K562 (cell line): Measurements from ENCODE around the gene CALML6. TPM values are rescaled to one million over a fixed set of nuclear protein-coding genes. Genes with fewer than 3 reads are reported as not detected.

Source experiments
- ETS1 ChIP-seq: conservative IDR thresholded peaks from 2 replicates; pipeline ENCODE4 v1.6.1; 2011; ENCODE audit warnings: low read depth, mild to moderate bottlenecking, low read length; ENCODE audit not compliant: control insufficient read depth
- FOXM1 ChIP-seq, 2 experiments: fragments of 450-650 bp in 1 of 2; sonication (generic) in 1 of 2; formaldehyde crosslinking in 1 of 2; IDR thresholded peaks; 2 replicates each; pipeline versions ENCODE4 v1.6.1 to v1.9.0; 2017 to 2022; ENCODE audit warnings: low read depth in 2 of 2, mild to moderate bottlenecking in 2 of 2, missing genetic modification reagents in 1 of 2, moderate library complexity in 1 of 2
- MGA ChIP-seq: fragments of 450-650 bp; IDR thresholded peaks from 2 replicates; pipeline ENCODE4 v1.6.1; 2016; ENCODE audit warnings: mild to moderate bottlenecking, moderate library complexity
- NEUROD1 ChIP-seq: fragments of 150-350 bp; IDR thresholded peaks from 2 replicates; pipeline ENCODE4 v1.6.1; 2014; ENCODE audit warnings: borderline replicate concordance, low read length, low read depth; ENCODE audit not compliant: partially characterized antibody
- RBM14 ChIP-seq: fragments of 200-400 bp; formaldehyde crosslinking; IDR thresholded peaks from 2 replicates; pipeline ENCODE4 v1.6.1; 2018; ENCODE audit warnings: low read depth, mild to moderate bottlenecking, low read length, moderate library complexity, borderline replicate concordance; ENCODE audit not compliant: insufficient read depth
- THRB ChIP-seq: fragments of 450-650 bp; formaldehyde crosslinking; conservative IDR thresholded peaks from 2 replicates; pipeline ENCODE4 v1.4.0; 2022; ENCODE audit warnings: mild to moderate bottlenecking, missing genetic modification characterization
- ZNF12 ChIP-seq: sonication (generic); formaldehyde crosslinking; IDR thresholded peaks from 2 replicates; pipeline ENCODE4 v1.4.0; 2020; ENCODE audit warnings: mild to moderate bottlenecking, missing genetic modification reagents
- ZNF766 ChIP-seq: fragments of 200-800 bp; sonication (Bioruptor generic); conservative IDR thresholded peaks from 2 replicates; pipeline ENCODE4 v1.6.1; 2016; ENCODE audit warnings: missing genetic modification characterization, missing compliant biosample characterization
- polyA plus RNA-seq, 8 experiments: library from polyadenylated mRNA; depleted of rRNA in 4 of 8; stranded (reverse) in 5 of 8; unstranded in 3 of 8; fragments of >200 nt; fragmentation: Nextera tagmentation in 2 of 8; fragmentation: Illumina TruSeq in 1 of 8; extraction: Ambion mirVana in 2 of 8; extraction: Trizol in 1 of 8; gene quantifications; 2 replicates each; pipeline versions ENCODE4 v1.2.1 to v1.2.3, GENCODE V29; 2011 to 2014; ENCODE audit warnings: inconsistent platforms in 1 of 8, missing spikeins in 1 of 8
- total RNA-seq, 7 experiments: library from RNA; depleted of rRNA in 6 of 7; stranded (reverse); fragments of >200 nt in 6 of 7; fragmentation: Illumina TruSeq in 2 of 7; extraction: Trizol in 2 of 7; gene quantifications; 2 replicates each; pipeline versions ENCODE4 v1.2.1 to v1.2.3, GENCODE V29; 2011 to 2021; ENCODE audit warnings: low replicate concordance in 1 of 7

Gene CALML6
- total and polyA plus RNA-seq, 9 of the 15 experiments (the other 6 are each of a cell fraction or from before 2014, with no cell fraction given): 0.14 TPM; not detected in 8

GRCh38 chr1:1908506-1908791 is 6.6 kb upstream of the CALML6 start (continued):
- TF ChIP-seq MGA: peak; percentile 71
- TF ChIP-seq THRB (CRISPR knock-in tag): no peak
- TF ChIP-seq FOXM1 (IDR thresholded peaks at IDR 0.05; ENCODE audit: low read depth): no peak
- peak; percentile 49; the same call in 1 of the 2 replicates for TF ChIP-seq FOXM1 (CRISPR knock-in tag; IDR thresholded peaks at IDR 0.05; ENCODE audit: low read depth)
- TF ChIP-seq ZNF766: 0 out of 2 replicates have a peak, but pooled peaks have one; percentile 3
- no peak for TF ChIP-seq ETS1
- no peak for TF ChIP-seq NEUROD1
- TF ChIP-seq ZNF12 (CRISPR knock-in tag): peak; percentile 64; the same call in 1 of the 2 replicates
- TF ChIP-seq RBM14: 0 out of 2 replicates have a peak, but pooled peaks have one; percentile 66
